OCI-LY3 (cell line): ENCODE data around the gene TEX29.

Experiments used
- CTCF ChIP-seq: fragments of 200-600, 300-600 bp; sonication (generic); IDR thresholded peaks from 2 replicates; pipeline ENCODE4 v1.5.1; 2014; ENCODE audit warnings: antibody characterized with exemption, low read length, low read depth
- EZH2phosphoT487 ChIP-seq: fragments of 200-600 bp; shearing (Covaris generic); IDR thresholded peaks from 2 replicates; pipeline ENCODE4 v1.6.1; 2018; ENCODE audit warnings: antibody characterized with exemption, mixed run types, low read depth

DNA sequence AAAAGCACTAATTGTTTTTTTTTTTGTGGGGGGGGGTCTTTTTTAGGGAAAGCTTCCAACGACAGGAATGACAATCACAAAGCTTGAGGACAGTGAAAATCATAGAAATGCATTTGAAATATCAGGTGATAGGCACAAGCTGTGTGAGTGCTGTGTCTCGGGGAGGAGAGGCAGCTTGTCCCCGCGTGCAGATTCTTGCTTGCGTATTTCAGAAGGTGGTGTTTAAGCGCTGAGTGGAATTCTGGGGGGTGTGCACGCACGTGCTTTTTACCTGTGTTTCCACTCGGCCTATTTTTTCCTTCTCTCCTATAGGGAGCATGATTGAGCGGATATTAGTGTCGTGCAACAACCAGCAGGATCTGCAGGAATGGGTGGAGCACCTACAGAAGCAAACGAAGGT is 40.2 kb upstream of the TEX29 start:
- TF ChIP-seq CTCF: no peak
- TF ChIP-seq EZH2phosphoT487: no peak
